Measurements from ENCODE around the gene SUGT1. TPM values are rescaled to one million over a fixed set of nuclear protein-coding genes. Genes with fewer than 3 reads are reported as not detected.

The SUGT1 gene
- total RNA-seq (2016; rRNA removed; fragmentation: Illumina TruSeq; extraction: Trizol): 71.2 and 113 TPM in 2 replicates
- total RNA-seq (2016; cell fraction: cytosol; rRNA removed; fragmentation: Illumina TruSeq; extraction: Trizol; ENCODE audit: low read depth): 29.1 and 29.3 TPM in 2 replicates
- 71.6 and 119 TPM in 2 replicates for total RNA-seq (2016; cell fraction: insoluble cytoplasmic fraction; rRNA removed; fragmentation: Illumina TruSeq; extraction: Trizol)
- total RNA-seq (2016; cell fraction: membrane; rRNA removed; fragmentation: Illumina TruSeq; extraction: Trizol): 37.8 and 38.6 TPM in 2 replicates
- total RNA-seq (2016; cell fraction: nucleus; rRNA removed; fragmentation: Illumina TruSeq; extraction: Trizol): 38.3 and 46.1 TPM in 2 replicates
- 17.4 and 23.1 TPM in 2 replicates for polyA plus RNA-seq (2011; rRNA removed)
- polyA plus RNA-seq (2011; cell fraction: cytosol; rRNA removed): 14.0 and 15.7 TPM in 2 replicates
- polyA plus RNA-seq (2011; cell fraction: nucleus; rRNA removed): 8.9 and 11.4 TPM in 2 replicates
- polyA plus RNA-seq (2012): 38.9 and 47.7 TPM in 2 replicates
- polyA plus RNA-seq (2016; cell fraction: cytosol; fragmentation: Illumina TruSeq; extraction: Trizol; ENCODE audit: low read depth): 34.3 and 35.9 TPM in 2 replicates
- 114 and 117 TPM in 2 replicates for polyA plus RNA-seq (2016; cell fraction: insoluble cytoplasmic fraction; fragmentation: Illumina TruSeq; extraction: Trizol; ENCODE audit: low read depth)
- polyA plus RNA-seq (2016; cell fraction: membrane; fragmentation: Illumina TruSeq; extraction: Trizol; ENCODE audit: low read depth): 33.9 and 34.2 TPM in 2 replicates
- polyA plus RNA-seq (2016; cell fraction: nucleus; fragmentation: Illumina TruSeq; extraction: Trizol; ENCODE audit: insufficient read depth, low read depth): 45.9 and 47.6 TPM in 2 replicates
- 15.3 and 25.1 TPM in 2 replicates for polyA minus RNA-seq (2011; rRNA and poly(A)+ RNA removed; ENCODE audit: low replicate concordance)
- 11.3 and 12.1 TPM in 2 replicates for polyA minus RNA-seq (2011; cell fraction: cytosol; rRNA and poly(A)+ RNA removed)
- polyA minus RNA-seq (2011; cell fraction: nucleus; rRNA and poly(A)+ RNA removed): 40.0 and 48.8 TPM in 2 replicates
- percentile 83 among the genes with signal in this experiment for Bru-seq, nascent RNA
- percentile 85 among the genes with signal in this experiment for BruChase-seq, experiment 1, labeled RNA remaining after a 6-hour chase
- BruChase-seq, experiment 2, labeled RNA remaining after a 2-hour chase: percentile 85 among the genes with signal in this experiment
- long read RNA-seq, experiment 1, partial matches to known transcripts: 7 of 33 reads
- long read RNA-seq, experiment 1, other reads (novel, unspliced or antisense): 26 of 33 reads
- long read RNA-seq, experiment 2, full-length matches to known transcripts: 11 of 116 reads
- long read RNA-seq, experiment 2, partial matches to known transcripts: 10 of 116 reads
- long read RNA-seq, experiment 2, other reads (novel, unspliced or antisense): 95 of 116 reads

DNA sequence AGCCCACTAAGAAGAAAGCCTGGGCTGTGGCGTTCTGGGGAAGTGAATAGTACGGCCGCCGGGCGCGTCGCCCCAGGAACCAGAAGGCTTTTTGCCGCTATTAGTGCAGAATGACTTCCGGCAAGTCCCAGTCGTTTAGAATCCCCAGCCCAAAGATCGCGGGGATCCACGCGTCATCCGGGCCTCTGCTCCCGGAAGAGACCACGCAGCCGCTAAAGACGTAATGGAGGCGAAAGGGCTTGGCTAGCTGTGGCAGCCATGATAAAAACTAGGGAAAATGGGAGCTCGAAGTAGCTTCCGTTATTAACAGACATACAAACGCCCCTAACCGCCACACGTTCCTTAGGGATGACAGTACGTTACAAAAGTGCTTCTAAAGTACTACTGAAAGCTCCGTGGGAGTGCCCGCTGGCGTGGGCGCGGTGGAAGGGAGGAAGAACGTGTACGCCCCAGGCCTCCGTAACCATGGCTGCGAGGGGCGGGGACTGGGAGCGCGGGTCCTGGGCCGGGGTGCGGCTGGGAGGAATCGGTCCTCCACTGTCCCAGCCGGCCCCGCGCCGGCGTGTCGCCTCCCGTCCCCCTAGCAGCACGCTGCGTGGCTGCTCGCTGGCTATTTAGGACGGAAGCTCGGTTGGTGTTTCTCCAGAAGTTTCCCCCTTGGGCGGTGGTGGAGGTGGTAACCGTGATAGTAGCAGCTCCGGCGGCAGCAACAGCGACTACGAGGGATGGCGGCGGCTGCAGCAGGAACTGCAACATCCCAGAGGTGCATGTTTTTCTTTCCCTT is at the start of gene SUGT1:
SUGT1 (plus strand) TSS at position 641 of the 784 bp plus-strand sequence; CDS start at position 726, 85 bp downstream.
- WGBS (ENCODE audit: low lambda C conversion rate): under 1% methylated on average over 28 of the region's 61 CpGs
- CTCF ChIA-PET (ENCODE audit: low intra/inter-chr PET ratio, low total read pairs): no interaction called here
- intact Hi-C loops (cut with micrococcal nuclease; ENCODE audit: unreplicated experiment): loop anchor here (1.0 to 10.0 kb wide), 2 partner anchors 35 to 198 kb away; partner anchors contain the start of genes CKAP2 and VPS36
- TF ChIP-seq KMT2A (CRISPR knock-in tag; IDR thresholded peaks at IDR 0.05) (peak; percentile 93), ZMAT3 (CRISPR knock-in tag; conservative IDR thresholded peaks at IDR 0.05) (0 out of 2 replicates have a peak, but pooled peaks have one; percentile 79), KLF6 (CRISPR knock-in tag; IDR thresholded peaks at IDR 0.05) (peak; percentile 82), PHF20 (CRISPR knock-in tag; IDR thresholded peaks at IDR 0.05) (peak; percentile 86), RNF2 (conservative IDR thresholded peaks at IDR 0.05; ENCODE audit: low read depth) (peak; percentile 8; the same call in 1 of the 2 replicates), TEAD3 (CRISPR knock-in tag; optimal IDR thresholded peaks at IDR 0.05; ENCODE audit: borderline replicate concordance) (peak; percentile 77), DNMT3B (CRISPR knock-in tag; conservative IDR thresholded peaks at IDR 0.05) (0 out of 2 replicates have a peak, but pooled peaks have one; percentile 21), SOX5 (CRISPR knock-in tag; IDR thresholded peaks at IDR 0.05; ENCODE audit: borderline replicate concordance) (no peak; the same call in 1 of the 2 replicates), SIN3B (IDR thresholded peaks at IDR 0.05; ENCODE audit: low read length) (peak; percentile 59), KLF11 (CRISPR knock-in tag; IDR thresholded peaks at IDR 0.05) (peak; percentile 58; the same call in 1 of the 2 replicates), THAP11 (CRISPR knock-in tag; IDR thresholded peaks at IDR 0.05) (peak; percentile 92), BCL6 (CRISPR knock-in tag; IDR thresholded peaks at IDR 0.05) (0 out of 2 replicates have a peak, but pooled peaks have one; percentile 16), JARID2 (CRISPR knock-in tag; IDR thresholded peaks at IDR 0.05; ENCODE audit: insufficient replicate concordance) (peak; percentile 64)
- TF ChIP-seq, protein P1, sequence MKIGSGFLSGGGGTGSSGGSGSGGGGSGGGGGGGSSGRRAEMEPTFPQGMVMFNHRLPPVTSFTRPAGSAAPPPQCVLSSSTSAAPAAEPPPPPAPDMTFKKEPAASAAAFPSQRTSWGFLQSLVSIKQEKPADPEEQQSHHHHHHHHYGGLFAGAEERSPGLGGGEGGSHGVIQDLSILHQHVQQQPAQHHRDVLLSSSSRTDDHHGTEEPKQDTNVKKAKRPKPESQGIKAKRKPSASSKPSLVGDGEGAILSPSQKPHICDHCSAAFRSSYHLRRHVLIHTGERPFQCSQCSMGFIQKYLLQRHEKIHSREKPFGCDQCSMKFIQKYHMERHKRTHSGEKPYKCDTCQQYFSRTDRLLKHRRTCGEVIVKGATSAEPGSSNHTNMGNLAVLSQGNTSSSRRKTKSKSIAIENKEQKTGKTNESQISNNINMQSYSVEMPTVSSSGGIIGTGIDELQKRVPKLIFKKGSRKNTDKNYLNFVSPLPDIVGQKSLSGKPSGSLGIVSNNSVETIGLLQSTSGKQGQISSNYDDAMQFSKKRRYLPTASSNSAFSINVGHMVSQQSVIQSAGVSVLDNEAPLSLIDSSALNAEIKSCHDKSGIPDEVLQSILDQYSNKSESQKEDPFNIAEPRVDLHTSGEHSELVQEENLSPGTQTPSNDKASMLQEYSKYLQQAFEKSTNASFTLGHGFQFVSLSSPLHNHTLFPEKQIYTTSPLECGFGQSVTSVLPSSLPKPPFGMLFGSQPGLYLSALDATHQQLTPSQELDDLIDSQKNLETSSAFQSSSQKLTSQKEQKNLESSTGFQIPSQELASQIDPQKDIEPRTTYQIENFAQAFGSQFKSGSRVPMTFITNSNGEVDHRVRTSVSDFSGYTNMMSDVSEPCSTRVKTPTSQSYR (CRISPR knock-in tag; IDR thresholded peaks at IDR 0.05; ENCODE audit: borderline replicate concordance): peak; percentile 47; the same call in 1 of the 2 replicates
- TF ChIP-seq, protein P2, sequence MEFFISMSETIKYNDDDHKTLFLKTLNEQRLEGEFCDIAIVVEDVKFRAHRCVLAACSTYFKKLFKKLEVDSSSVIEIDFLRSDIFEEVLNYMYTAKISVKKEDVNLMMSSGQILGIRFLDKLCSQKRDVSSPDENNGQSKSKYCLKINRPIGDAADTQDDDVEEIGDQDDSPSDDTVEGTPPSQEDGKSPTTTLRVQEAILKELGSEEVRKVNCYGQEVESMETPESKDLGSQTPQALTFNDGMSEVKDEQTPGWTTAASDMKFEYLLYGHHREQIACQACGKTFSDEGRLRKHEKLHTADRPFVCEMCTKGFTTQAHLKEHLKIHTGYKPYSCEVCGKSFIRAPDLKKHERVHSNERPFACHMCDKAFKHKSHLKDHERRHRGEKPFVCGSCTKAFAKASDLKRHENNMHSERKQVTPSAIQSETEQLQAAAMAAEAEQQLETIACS (CRISPR knock-in tag; IDR thresholded peaks at IDR 0.05): no peak

More for the DNA sequence above, at the start of gene SUGT1:
- POLR2A ChIA-PET: interaction anchor here (0.6 to 3.3 kb wide), 23 partner anchors 10 to 316 kb away, joined by 3 to 94 read pairs (median 4); partner anchors contain the start of genes HNRNPA1L2 and VPS36
- Histone ChIP-seq H3K9ac (ENCODE audit: insufficient read depth, low read depth, low read length) (peak within 1 kb of the TSS; percentile 98), H3K79me2 (ENCODE audit: insufficient read depth, low read length) (peaks cover 59% of the 10 kb centered on the region), H2AFZ (ENCODE audit: low read length) (peak within 1 kb of the TSS; percentile 82), H3K4me3 (replicated peaks in 1 of 3; ENCODE audit: insufficient read depth in 1 of 3, low read depth in 2 of 3, low read length in 3 of 3) (peak within 1 kb of the TSS; percentile 90 to 95 (median 92)), H3K4me2 (ENCODE audit: low read depth, low read length) (peak within 1 kb of the TSS; percentile 80), H3K4me1 (ENCODE audit: insufficient read depth, low read length) (peaks cover 43% of the 10 kb centered on the region), H3K27ac (ENCODE audit: extremely low read length, insufficient read depth, low read length) (peak within 1 kb of the TSS; percentile 100), H4K20me1 (ENCODE audit: insufficient read depth, low read length) (no peaks in the 10 kb centered on the region), H3K36me3 (replicated peaks in 1 of 2; ENCODE audit: control insufficient read depth in 1 of 2, insufficient read depth in 2 of 2, low read length in 2 of 2) (0 out of 5 replicates have a peak, but pooled peaks cover 0 to 7% of the 10 kb centered on the region in 2 experiments), H3K27me3 (ENCODE audit: control insufficient read depth in 1 of 2, insufficient read depth in 2 of 2, low read length in 2 of 2) (no peaks in the 10 kb centered on the region; a peak in 1 of 5 replicates), H3K9me3 (ENCODE audit: low read length) (no peaks in the 10 kb centered on the region)
- no TSS peak for BruUV-seq (replicated peaks)
- ATAC-seq: peak; percentile 98
- FAIRE-seq: peak; percentile 90
- DNase-seq (ENCODE audit: low spot score): peak; percentile 94
- in situ Hi-C loops (cut with HindIII; ENCODE audit: extremely low pct_ligation_motif_present, low pct_unique_long_range_greater_than_20kb): loop anchor here (10.0 kb wide), 1 partner anchor 58 kb away; no protein-coding TSS in a partner anchor
